ENCODE data around the gene STAT3.

- TF ChIP-seq EZH2phosphoT487 (IDR thresholded peaks at IDR 0.05; ENCODE audit: low read depth, severe bottlenecking, unreplicated experiment) (no peak), EZH2 (IDR thresholded peaks at IDR 0.05; ENCODE audit: borderline replicate concordance) (no peak), CTCF (IDR thresholded peaks at IDR 0.05; ENCODE audit: poor library complexity) (no peak)
Measured at GRCh38 chr17:42346481-42346880, 41.8 kb downstream of the STAT3 start.

All from hepatocyte (in vitro differentiated cells).